Fibroblast of lung (primary cell): ENCODE results near the gene TYRP1. TPM values are rescaled to one million over a fixed set of nuclear protein-coding genes. Genes with fewer than 3 reads are reported as not detected.

Experiments
- DNase-seq, 2 donors: peaks; one replicate each; pipeline versions ENCODE4 v3.0.0 to v3.0.0-alpha.2; 2010; ENCODE audit warnings: low read depth in 2 of 2
- H2AFZ ChIP-seq: 2 replicates; pipeline ENCODE4 v1.5.1; 2012; ENCODE audit warnings: low read length, control low read depth, inconsistent platforms
- H3K27ac ChIP-seq: 2 replicates; pipeline ENCODE4 v1.5.1; 2011; ENCODE audit warnings: low read length, control low read depth; ENCODE audit not compliant: insufficient read depth
- H3K27me3 ChIP-seq: 2 replicates; pipeline ENCODE4 v1.5.1; 2011; ENCODE audit warnings: mild to moderate bottlenecking, low read length; ENCODE audit not compliant: control insufficient read depth, insufficient read depth
- H3K36me3 ChIP-seq: 2 replicates; pipeline ENCODE4 v1.5.1; 2011; ENCODE audit warnings: low read length; ENCODE audit not compliant: control insufficient read depth, insufficient read depth
- H3K4me1 ChIP-seq: 2 replicates; pipeline ENCODE4 v1.5.1; 2011; ENCODE audit warnings: low read length; ENCODE audit not compliant: control insufficient read depth, insufficient read depth; ENCODE audit errors: extremely low read depth
- H3K4me2 ChIP-seq: 2 replicates; pipeline ENCODE4 v1.5.1; 2011; ENCODE audit warnings: low read length, control low read depth; ENCODE audit not compliant: insufficient read depth; ENCODE audit errors: extremely low read depth
- H3K4me3 ChIP-seq, 4 experiments: fragments of 200-600 bp in 1 of 4; sonication (generic) in 1 of 4; replicated peaks in 1 of 4; 2 replicates each; pipeline ENCODE4 v1.5.1; 2011 to 2016; ENCODE audit warnings: low read length in 4 of 4, low read depth in 3 of 4, mild to moderate bottlenecking in 3 of 4, control low read depth in 2 of 4, inconsistent platforms in 1 of 4, mixed read lengths in 1 of 4; ENCODE audit not compliant: insufficient read depth in 1 of 4; ENCODE audit errors: control extremely low read depth in 1 of 4
- H3K79me2 ChIP-seq: 2 replicates; pipeline ENCODE4 v1.5.1; 2012; ENCODE audit warnings: mild to moderate bottlenecking, low read length, inconsistent platforms; ENCODE audit not compliant: control insufficient read depth, insufficient read depth
- H3K9ac ChIP-seq: 2 replicates; pipeline ENCODE4 v1.5.1; 2011; ENCODE audit warnings: mild to moderate bottlenecking, low read length, control low read depth; ENCODE audit not compliant: insufficient read depth
- H3K9me3 ChIP-seq: 2 replicates; pipeline ENCODE4 v1.5.1; 2012; ENCODE audit warnings: low read depth, low read length; ENCODE audit not compliant: control insufficient read depth, insufficient read depth
- H4K20me1 ChIP-seq: 2 replicates; pipeline ENCODE4 v1.5.1; 2011; ENCODE audit warnings: low read length; ENCODE audit not compliant: control insufficient read depth, insufficient read depth; ENCODE audit errors: extremely low read depth
- CTCF ChIP-seq, 2 donors: IDR thresholded peaks in 1 of 2; conservative IDR thresholded peaks in 1 of 2; 1 replicate in 1 of 2; 2 replicates in 1 of 2; pipeline ENCODE4 v1.5.1; 2011 to 2012; ENCODE audit warnings: low read length in 2 of 2, control low read depth in 1 of 2, inconsistent platforms in 1 of 2, low read depth in 1 of 2, mild to moderate bottlenecking in 1 of 2
- EZH2 ChIP-seq: IDR thresholded peaks from 2 replicates; pipeline ENCODE4 v1.5.1; 2012; ENCODE audit warnings: low read length, control low read depth, mild to moderate bottlenecking; ENCODE audit errors: missing control alignments
- polyA plus RNA-seq, 2 donors: library from polyadenylated mRNA; depleted of rRNA in 1 of 2; stranded (reverse) in 1 of 2; unstranded in 1 of 2; fragments of >200 nt; gene quantifications; 2 replicates each; pipeline ENCODE4 v1.2.1, GENCODE V29; 2011 to 2012; ENCODE audit warnings: missing spikeins in 1 of 2
- total RNA-seq: library from RNA; depleted of rRNA; stranded (reverse); fragments of >200 nt; gene quantifications from 2 replicates; pipeline ENCODE4 v1.2.1, GENCODE V29; 2014

TYRP1 gene
- total and polyA plus RNA-seq, 2 donors (not counting 1 experiment from before 2014, with no cell fraction given): 0.11 to 0.17 TPM

- Histone ChIP-seq H3K27me3 (no peaks in the 10 kb centered on the region), H3K4me2 (no peak overlapping the region), H3K4me3 (no peak overlapping the region), H3K36me3 (no peaks in the 10 kb centered on the region), H3K79me2 (no peaks in the 10 kb centered on the region), H2AFZ (no peak overlapping the region), H3K4me1 (no peaks in the 10 kb centered on the region), H3K9ac (no peak overlapping the region), H3K27ac (no peak overlapping the region), H4K20me1 (no peaks in the 10 kb centered on the region), H3K9me3 (no peaks in the 10 kb centered on the region)
- no peak for DNase-seq
- TF ChIP-seq EZH2: no peak
These were observed 36.0 kb upstream of the TYRP1 start for GRCh38 chr9:12657233-12657632.

- Histone ChIP-seq H3K9ac (no peak overlapping the region), H3K4me2 (no peak overlapping the region), H4K20me1 (no peaks in the 10 kb centered on the region), H3K9me3 (no peaks in the 10 kb centered on the region), H3K36me3 (no peaks in the 10 kb centered on the region), H3K27me3 (no peaks in the 10 kb centered on the region), H3K4me1 (no peaks in the 10 kb centered on the region), H3K4me3 (no peak overlapping the region), H3K79me2 (no peaks in the 10 kb centered on the region), H3K27ac (no peak overlapping the region), H2AFZ (no peak overlapping the region)
- no peak for DNase-seq
- TF ChIP-seq EZH2 (no peak), CTCF (conservative IDR thresholded peaks at IDR 0.05 in 1 of 2, IDR thresholded peaks at IDR 0.05 in 1 of 2; ENCODE audit: low read depth in 1 of 2, low read length in 2 of 2) (no peak)
These were observed 35.2 kb upstream of the TYRP1 start for GRCh38 chr9:12657998-12658397.

DNA sequence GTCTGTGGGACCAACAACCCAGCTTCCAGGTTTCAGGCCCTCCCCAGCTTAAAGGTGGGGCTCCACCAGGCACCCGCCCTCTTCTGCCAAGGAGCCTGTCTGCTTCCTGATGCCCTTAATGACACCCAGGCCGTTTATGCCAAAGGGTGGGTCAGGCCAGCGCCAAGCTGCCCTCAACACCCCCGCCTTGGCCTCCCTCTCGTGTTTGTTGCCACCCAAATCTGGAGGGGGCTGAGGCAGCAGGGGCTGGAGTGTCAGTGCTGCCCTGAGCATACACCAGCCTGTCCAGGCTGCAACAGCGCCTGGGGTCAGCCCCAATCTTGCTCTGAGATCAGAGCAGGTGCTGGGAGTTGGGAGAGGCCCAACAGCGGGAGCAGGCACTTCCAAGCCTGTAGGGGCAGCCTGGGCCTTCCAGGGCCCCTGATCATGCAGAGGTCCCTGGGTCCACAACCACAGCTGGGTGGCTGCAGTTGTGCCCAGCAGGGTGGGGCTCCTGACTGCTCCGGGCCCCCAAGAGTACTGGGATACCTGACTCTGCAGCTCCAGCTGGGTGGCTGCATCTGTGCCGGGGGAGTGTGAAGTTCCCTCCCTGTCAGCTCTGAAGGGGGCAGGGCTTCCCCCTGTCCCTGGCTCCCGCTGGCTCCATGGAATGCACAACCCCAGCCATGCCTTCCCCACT, 34.5 kb upstream of the TYRP1 start:
- no peak for DNase-seq
- no peak overlapping the region for H2AFZ ChIP-seq
- no peak overlapping the region for H3K4me2 ChIP-seq
- H3K36me3 ChIP-seq: no peaks in the 10 kb centered on the region
- no peaks in the 10 kb centered on the region for H3K4me1 ChIP-seq
- H3K27ac ChIP-seq: no peak overlapping the region
- H3K9ac ChIP-seq: no peak overlapping the region
- no peaks in the 10 kb centered on the region for H4K20me1 ChIP-seq
- no peaks in the 10 kb centered on the region for H3K9me3 ChIP-seq
- no peaks in the 10 kb centered on the region for H3K79me2 ChIP-seq
- no peak overlapping the region for H3K4me3 ChIP-seq
- TF ChIP-seq EZH2 (no peak), CTCF (conservative IDR thresholded peaks at IDR 0.05 in 1 of 2, IDR thresholded peaks at IDR 0.05 in 1 of 2; ENCODE audit: low read depth in 1 of 2, low read length in 2 of 2) (no peak)
- H3K27me3 ChIP-seq: no peaks in the 10 kb centered on the region
